Upper lobe of left lung (tissue), 4 donors: Measurements from ENCODE around the gene DMRTC2.

Source experiments
- EP300 ChIP-seq, 4 donors: sonication (generic); formaldehyde crosslinking; IDR thresholded peaks; one replicate each; pipeline ENCODE4 v1.5.1; 2017; ENCODE audit warnings: antibody characterized with exemption in 4 of 4, control low read depth in 2 of 4
- POLR2A ChIP-seq, 4 donors: fragments of 450-650 bp; IDR thresholded peaks; one replicate each; pipeline ENCODE4 v1.5.1; 2016 to 2017; ENCODE audit warnings: antibody characterized with exemption in 4 of 4, mild to moderate bottlenecking in 2 of 4
- POLR2AphosphoS5 ChIP-seq, 2 donors: sonication (generic); formaldehyde crosslinking; IDR thresholded peaks; one replicate each; pipeline ENCODE4 v1.5.1; 2017; ENCODE audit warnings: antibody characterized with exemption in 2 of 2
- TF ChIP-seq, protein P1 (sequence below), 6 experiments: fragments of 450-650 bp in 4 of 6; fragments of 200-600 bp in 2 of 6; sonication (generic) in 2 of 6; IDR thresholded peaks; one replicate each; pipeline ENCODE4 v1.5.1; 2016 to 2019; ENCODE audit warnings: antibody characterized with exemption in 6 of 6

DNA sequence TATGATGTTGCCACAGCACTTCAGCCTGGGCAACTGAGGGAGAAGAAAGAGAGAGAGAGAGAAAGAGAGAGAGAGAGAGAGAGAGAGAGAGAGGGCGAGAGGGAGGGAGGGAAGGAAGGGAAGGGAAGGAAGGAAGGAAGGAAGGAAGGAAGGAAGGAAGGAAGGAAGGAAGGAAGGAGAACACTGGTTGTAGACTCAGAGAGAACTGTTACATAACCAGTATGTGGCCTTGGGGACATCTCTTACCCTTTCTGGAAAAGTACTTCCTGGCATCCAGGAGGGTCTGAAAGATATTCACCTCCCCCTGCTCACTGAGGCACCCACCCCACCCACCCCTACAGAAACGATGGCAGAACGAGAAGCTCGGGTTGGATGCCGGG lies 35.5 kb downstream of the DMRTC2 start:
- TF ChIP-seq, protein P1, sequence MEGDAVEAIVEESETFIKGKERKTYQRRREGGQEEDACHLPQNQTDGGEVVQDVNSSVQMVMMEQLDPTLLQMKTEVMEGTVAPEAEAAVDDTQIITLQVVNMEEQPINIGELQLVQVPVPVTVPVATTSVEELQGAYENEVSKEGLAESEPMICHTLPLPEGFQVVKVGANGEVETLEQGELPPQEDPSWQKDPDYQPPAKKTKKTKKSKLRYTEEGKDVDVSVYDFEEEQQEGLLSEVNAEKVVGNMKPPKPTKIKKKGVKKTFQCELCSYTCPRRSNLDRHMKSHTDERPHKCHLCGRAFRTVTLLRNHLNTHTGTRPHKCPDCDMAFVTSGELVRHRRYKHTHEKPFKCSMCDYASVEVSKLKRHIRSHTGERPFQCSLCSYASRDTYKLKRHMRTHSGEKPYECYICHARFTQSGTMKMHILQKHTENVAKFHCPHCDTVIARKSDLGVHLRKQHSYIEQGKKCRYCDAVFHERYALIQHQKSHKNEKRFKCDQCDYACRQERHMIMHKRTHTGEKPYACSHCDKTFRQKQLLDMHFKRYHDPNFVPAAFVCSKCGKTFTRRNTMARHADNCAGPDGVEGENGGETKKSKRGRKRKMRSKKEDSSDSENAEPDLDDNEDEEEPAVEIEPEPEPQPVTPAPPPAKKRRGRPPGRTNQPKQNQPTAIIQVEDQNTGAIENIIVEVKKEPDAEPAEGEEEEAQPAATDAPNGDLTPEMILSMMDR (IDR thresholded peaks at IDR 0.05) = no peak
- TF ChIP-seq POLR2A (IDR thresholded peaks at IDR 0.05) (no peak), POLR2AphosphoS5 (IDR thresholded peaks at IDR 0.05) (no peak), EP300 (IDR thresholded peaks at IDR 0.05) (no peak)
